HL-60 (cell line): ENCODE results near the gene TP53AIP1.

Experiments used
- DNase-seq, 2 experiments: peaks; one replicate each; pipeline ENCODE4 v3.0.0-alpha.2; 2010 to 2020; ENCODE audit warnings: low read depth in 1 of 2, low spot score in 1 of 2
- H3K27ac ChIP-seq: fragments of 250-450 bp; sonication (Bioruptor Pico); replicated peaks from 2 replicates; pipeline ENCODE4 v1.5.1; 2020; ENCODE audit warnings: mild to moderate bottlenecking, moderate library complexity
- H3K27me3 ChIP-seq: fragments of 250-450 bp; sonication (Bioruptor Pico); 2 replicates; pipeline ENCODE4 v1.5.1; 2021; ENCODE audit warnings: mild to moderate bottlenecking, moderate library complexity; ENCODE audit not compliant: insufficient read depth, poor library complexity, severe bottlenecking
- H3K4me3 ChIP-seq: replicated peaks from 2 replicates; pipeline ENCODE4 v1.5.1; 2011; ENCODE audit warnings: mild to moderate bottlenecking, control low read depth, low read length; ENCODE audit not compliant: insufficient read depth
- GABPA ChIP-seq: IDR thresholded peaks from 2 replicates; pipeline ENCODE4 v1.6.1; 2012; ENCODE audit warnings: low read depth
- POLR2AphosphoS5 ChIP-seq: IDR thresholded peaks from 2 replicates; pipeline ENCODE4 v1.6.1; 2012; ENCODE audit warnings: low read depth
- SPI1 ChIP-seq: IDR thresholded peaks from 2 replicates; pipeline ENCODE4 v1.6.1; 2012; ENCODE audit warnings: low read depth, mild to moderate bottlenecking, borderline replicate concordance
- TF ChIP-seq, protein P1 (sequence below): IDR thresholded peaks from one replicate; pipeline ENCODE4 v1.5.1; 2011; ENCODE audit warnings: low read length, control low read depth, inconsistent platforms; ENCODE audit not compliant: insufficient read depth
- TF ChIP-seq, protein P2 (sequence below): IDR thresholded peaks from 2 replicates; pipeline ENCODE4 v1.6.1; 2012; ENCODE audit warnings: low read depth; ENCODE audit not compliant: insufficient replicate concordance

Gene TP53AIP1

DNA sequence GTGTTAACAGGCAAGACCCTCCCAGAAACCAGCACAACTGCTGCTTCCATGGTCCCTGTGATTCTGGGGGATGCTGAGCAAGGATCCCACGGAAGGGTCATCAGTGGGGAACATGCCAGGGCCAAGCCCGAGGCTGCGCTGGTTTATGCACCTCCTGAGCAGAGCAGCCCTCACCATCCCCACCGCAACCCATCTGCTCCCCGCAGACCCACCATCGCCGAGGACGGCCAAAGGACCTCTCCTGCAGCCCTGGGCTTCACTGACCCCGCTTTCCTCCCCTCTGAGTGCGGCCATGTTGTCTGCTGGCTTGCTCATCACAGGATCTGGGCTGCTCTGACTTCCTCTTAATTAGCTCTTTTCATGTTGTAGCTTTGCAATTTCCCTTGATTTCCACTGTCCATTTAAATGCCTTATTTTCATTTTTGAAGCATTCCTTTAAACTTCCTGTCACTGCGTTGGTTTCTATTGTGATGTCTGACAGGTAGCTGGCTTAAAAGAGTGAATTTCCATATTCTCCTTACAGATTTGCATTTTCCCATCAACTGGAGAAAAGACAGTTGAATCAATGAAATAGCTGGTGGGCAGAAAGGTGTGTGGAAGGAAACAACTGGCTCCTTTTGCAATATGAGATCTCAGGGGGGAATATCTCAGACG, 14.9 kb downstream of the TP53AIP1 start:
- TF ChIP-seq GABPA (no peak), POLR2AphosphoS5 (no peak), SPI1 (no peak)
- TF ChIP-seq, protein P1, sequence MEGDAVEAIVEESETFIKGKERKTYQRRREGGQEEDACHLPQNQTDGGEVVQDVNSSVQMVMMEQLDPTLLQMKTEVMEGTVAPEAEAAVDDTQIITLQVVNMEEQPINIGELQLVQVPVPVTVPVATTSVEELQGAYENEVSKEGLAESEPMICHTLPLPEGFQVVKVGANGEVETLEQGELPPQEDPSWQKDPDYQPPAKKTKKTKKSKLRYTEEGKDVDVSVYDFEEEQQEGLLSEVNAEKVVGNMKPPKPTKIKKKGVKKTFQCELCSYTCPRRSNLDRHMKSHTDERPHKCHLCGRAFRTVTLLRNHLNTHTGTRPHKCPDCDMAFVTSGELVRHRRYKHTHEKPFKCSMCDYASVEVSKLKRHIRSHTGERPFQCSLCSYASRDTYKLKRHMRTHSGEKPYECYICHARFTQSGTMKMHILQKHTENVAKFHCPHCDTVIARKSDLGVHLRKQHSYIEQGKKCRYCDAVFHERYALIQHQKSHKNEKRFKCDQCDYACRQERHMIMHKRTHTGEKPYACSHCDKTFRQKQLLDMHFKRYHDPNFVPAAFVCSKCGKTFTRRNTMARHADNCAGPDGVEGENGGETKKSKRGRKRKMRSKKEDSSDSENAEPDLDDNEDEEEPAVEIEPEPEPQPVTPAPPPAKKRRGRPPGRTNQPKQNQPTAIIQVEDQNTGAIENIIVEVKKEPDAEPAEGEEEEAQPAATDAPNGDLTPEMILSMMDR: no peak
- TF ChIP-seq, protein P2, sequence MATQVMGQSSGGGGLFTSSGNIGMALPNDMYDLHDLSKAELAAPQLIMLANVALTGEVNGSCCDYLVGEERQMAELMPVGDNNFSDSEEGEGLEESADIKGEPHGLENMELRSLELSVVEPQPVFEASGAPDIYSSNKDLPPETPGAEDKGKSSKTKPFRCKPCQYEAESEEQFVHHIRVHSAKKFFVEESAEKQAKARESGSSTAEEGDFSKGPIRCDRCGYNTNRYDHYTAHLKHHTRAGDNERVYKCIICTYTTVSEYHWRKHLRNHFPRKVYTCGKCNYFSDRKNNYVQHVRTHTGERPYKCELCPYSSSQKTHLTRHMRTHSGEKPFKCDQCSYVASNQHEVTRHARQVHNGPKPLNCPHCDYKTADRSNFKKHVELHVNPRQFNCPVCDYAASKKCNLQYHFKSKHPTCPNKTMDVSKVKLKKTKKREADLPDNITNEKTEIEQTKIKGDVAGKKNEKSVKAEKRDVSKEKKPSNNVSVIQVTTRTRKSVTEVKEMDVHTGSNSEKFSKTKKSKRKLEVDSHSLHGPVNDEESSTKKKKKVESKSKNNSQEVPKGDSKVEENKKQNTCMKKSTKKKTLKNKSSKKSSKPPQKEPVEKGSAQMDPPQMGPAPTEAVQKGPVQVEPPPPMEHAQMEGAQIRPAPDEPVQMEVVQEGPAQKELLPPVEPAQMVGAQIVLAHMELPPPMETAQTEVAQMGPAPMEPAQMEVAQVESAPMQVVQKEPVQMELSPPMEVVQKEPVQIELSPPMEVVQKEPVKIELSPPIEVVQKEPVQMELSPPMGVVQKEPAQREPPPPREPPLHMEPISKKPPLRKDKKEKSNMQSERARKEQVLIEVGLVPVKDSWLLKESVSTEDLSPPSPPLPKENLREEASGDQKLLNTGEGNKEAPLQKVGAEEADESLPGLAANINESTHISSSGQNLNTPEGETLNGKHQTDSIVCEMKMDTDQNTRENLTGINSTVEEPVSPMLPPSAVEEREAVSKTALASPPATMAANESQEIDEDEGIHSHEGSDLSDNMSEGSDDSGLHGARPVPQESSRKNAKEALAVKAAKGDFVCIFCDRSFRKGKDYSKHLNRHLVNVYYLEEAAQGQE: no peak
- Histone ChIP-seq H3K4me3 (no peak overlapping the region), H3K27ac (no peak overlapping the region), H3K27me3 (no peaks in the 10 kb centered on the region)
- no peak for DNase-seq

DNA sequence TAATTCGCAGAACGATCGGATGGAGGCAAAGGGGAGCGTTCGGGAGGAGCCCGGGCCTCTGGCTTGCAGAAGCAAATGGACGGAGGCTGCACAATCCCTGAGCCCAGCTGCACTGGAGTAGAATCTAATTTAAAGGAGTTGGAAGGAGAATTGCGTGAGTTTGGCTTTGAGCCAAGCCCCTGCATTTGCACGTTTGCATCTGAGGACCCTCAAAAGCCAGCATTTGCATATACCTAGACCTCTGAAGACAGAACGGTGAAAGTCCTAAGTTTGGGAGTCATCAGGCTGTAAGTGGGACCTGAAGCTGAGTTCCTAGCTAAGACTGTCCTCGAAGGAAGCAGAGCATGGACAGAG, 15.6 kb downstream of the TP53AIP1 start:
- TF ChIP-seq POLR2AphosphoS5: no peak
- TF ChIP-seq, protein P2: no peak
- no peak for TF ChIP-seq SPI1
- TF ChIP-seq GABPA: no peak
- TF ChIP-seq, protein P1: no peak
- H3K27me3 ChIP-seq: no peaks in the 10 kb centered on the region
- no peak overlapping the region for H3K4me3 ChIP-seq
- H3K27ac ChIP-seq: no peak overlapping the region
- DNase-seq: no peak

DNA sequence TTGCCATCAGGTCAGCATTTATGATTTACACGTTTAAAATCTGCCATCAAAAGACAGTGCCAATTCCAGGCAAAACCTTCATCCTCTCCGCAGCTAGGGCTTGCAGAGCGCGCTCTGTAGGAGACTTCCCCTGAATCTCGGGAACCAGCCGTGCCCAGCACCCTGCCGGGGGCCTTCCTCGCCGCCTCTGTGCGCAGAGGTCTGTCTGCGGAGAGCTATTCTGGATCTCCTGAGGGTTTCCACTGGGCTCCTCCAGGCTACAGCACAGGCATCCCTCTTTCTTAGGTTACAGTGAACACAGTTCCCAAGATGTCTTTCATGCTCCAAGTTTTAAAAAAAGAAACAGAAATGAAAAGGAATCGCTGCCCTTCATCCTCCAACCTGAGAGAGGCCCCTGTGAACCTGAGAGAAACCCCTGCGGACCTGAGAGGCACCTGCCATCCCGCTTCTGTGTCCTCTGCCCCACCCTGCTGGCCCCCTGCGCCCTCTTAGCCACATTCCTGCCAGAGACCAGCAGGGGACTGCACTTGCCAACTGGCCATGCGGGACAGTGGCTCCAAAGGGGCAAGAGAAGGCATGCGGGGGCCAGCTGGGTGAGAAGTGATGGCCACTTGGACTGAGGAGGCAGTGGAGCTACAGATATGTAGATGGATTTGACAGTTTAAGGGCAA, 16.1 kb downstream of the TP53AIP1 start:
- TF ChIP-seq, protein P1: no peak
- TF ChIP-seq, protein P2: no peak
- no peak for TF ChIP-seq GABPA
- TF ChIP-seq POLR2AphosphoS5: no peak
- TF ChIP-seq SPI1: no peak
- no peaks in the 10 kb centered on the region for H3K27me3 ChIP-seq
- no peak overlapping the region for H3K4me3 ChIP-seq
- H3K27ac ChIP-seq: no peak overlapping the region
- DNase-seq: no peak
